ENCODE results near the gene BASP1. TPM values are rescaled to one million over a fixed set of nuclear protein-coding genes. Genes with fewer than 3 reads are reported as not detected.

The BASP1 gene
- total RNA-seq, 1 donor from 2014 or later: 86.3 TPM

DNA sequence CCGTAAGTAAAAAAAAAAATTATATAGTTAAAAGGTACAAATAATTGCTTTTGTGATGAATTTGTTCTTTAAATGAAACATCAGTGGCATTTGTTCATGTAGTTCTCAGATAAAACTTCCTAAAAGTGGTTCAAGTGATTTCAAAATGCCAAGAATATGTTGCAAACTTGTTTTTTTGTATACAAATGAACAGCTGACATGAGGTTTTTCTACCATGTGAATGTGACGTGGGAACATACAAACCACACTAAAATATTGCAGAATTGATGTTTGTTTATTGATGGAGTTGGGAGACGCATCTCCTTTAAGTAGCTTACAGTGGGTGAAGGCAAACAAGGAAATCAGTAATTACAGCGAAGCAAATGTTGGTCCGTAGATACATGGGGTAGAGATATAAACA is 16.9 kb downstream of the BASP1 start:
- Mint-ChIP-seq H3K36me3 (ENCODE audit: insufficient read depth) (peaks cover 26% of the 10 kb centered on the region), H3K9me3 (ENCODE audit: low read depth) (no peaks in the 10 kb centered on the region), H3K4me3 (ENCODE audit: low read depth) (no peak overlapping the region), H3K27me3 (no peaks in the 10 kb centered on the region), H3K4me1 (ENCODE audit: low read depth) (peaks cover 34% of the 10 kb centered on the region), H3K27ac (no peak overlapping the region)
- TF ChIP-seq CTCF (IDR thresholded peaks at IDR 0.05; ENCODE audit: unreplicated experiment): no peak
- no peak for DNase-seq (ENCODE audit: low spot score, unreplicated experiment)

GRCh38 chr5:17235731-17236330 is 18.4 kb downstream of the BASP1 start:
- no peaks in the 10 kb centered on the region for H3K27me3 Mint-ChIP-seq
- H3K9me3 Mint-ChIP-seq (ENCODE audit: low read depth): no peaks in the 10 kb centered on the region
- H3K4me1 Mint-ChIP-seq (ENCODE audit: low read depth): peaks cover 31% of the 10 kb centered on the region
- TF ChIP-seq CTCF (IDR thresholded peaks at IDR 0.05; ENCODE audit: unreplicated experiment): no peak
- H3K27ac Mint-ChIP-seq: peak overlapping the region; percentile 66
- no peak overlapping the region for H3K4me3 Mint-ChIP-seq (ENCODE audit: low read depth)
- H3K36me3 Mint-ChIP-seq (ENCODE audit: insufficient read depth): peaks cover 21% of the 10 kb centered on the region
- DNase-seq (ENCODE audit: low spot score, unreplicated experiment): no peak

DNA sequence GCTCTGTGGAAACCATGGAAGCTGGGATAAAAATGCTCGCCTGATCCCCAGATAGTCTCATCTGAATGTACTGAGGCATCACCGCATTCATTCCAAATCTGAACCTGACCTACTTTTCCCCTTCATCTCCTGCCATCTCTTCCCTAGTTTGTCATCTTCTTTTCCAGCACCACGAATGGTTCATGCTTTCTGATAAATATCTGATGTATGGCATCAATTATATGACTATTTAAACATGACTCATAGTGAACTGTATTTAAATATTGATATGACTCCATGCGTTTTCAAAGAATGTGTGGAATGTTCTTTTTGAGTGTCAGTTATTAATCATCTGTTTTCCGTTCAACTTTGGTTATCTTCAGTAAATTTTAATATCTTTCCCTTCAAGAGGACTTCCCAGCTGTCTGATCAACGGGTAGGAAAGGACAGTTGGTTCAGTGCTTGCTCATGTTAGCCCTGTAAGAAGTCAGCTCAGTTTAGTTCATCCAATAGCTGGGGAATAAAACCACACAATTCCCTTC is 21.1 kb downstream of the BASP1 start:
- no peak overlapping the region for H3K27ac Mint-ChIP-seq
- peaks cover 33% of the 10 kb centered on the region for H3K4me1 Mint-ChIP-seq (ENCODE audit: low read depth)

DNA sequence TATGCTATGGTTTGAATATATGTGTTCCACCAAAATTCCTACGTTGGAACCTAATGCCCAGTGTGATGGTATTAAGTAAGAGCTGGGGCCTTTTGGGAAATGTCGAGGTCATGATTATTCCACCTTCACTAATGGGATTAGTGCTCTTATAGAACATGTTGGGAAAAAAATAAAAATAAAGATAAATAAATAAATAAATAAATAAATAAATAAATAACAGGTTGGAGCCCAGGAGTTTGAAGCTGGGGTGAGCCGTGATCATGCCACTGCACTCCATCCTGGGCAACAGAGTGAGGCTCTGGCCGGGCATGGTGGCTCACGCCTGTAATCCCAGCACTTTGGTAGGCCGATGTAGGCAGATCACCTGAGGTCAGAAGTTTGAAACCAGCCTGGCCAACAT is 22.5 kb downstream of the BASP1 start:
- no peak for DNase-seq (ENCODE audit: low spot score, unreplicated experiment)
- peaks cover 3% of the 10 kb centered on the region for H3K9me3 Mint-ChIP-seq (ENCODE audit: low read depth)
- no peak overlapping the region for H3K4me3 Mint-ChIP-seq (ENCODE audit: low read depth)
- H3K4me1 Mint-ChIP-seq (ENCODE audit: low read depth): peaks cover 34% of the 10 kb centered on the region
- H3K27ac Mint-ChIP-seq: no peak overlapping the region
- no peak for TF ChIP-seq CTCF (IDR thresholded peaks at IDR 0.05; ENCODE audit: unreplicated experiment)
- peaks cover 14% of the 10 kb centered on the region for H3K36me3 Mint-ChIP-seq (ENCODE audit: insufficient read depth)
- H3K27me3 Mint-ChIP-seq: no peaks in the 10 kb centered on the region

More for the DNA sequence above, 21.1 kb downstream of the BASP1 start:
- DNase-seq (ENCODE audit: low spot score, unreplicated experiment): no peak
- Mint-ChIP-seq H3K9me3 (ENCODE audit: low read depth) (no peaks in the 10 kb centered on the region), H3K27me3 (no peaks in the 10 kb centered on the region), H3K36me3 (ENCODE audit: insufficient read depth) (peaks cover 15% of the 10 kb centered on the region), H3K4me3 (ENCODE audit: low read depth) (no peak overlapping the region)
- TF ChIP-seq CTCF (IDR thresholded peaks at IDR 0.05; ENCODE audit: unreplicated experiment): no peak

DNA sequence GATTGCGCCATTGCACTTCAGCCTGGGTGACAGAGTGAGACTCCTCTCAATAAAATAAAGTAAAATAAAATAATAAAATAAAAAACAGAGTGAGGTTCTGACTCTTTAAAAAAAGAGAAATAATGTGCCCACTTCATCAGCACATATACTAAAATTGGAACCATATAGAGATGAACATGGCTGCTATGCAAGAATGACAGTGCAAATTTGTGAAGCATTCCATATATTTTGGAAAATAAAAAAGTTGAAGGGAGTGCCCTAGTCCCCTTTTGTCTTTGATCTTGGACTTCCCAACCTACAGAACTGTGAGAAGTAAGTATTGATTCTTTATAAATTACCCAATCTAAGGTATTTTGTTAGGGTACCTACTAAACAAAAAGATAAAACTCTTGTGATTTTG is 23.1 kb downstream of the BASP1 start:
- no peak overlapping the region for H3K4me3 Mint-ChIP-seq (ENCODE audit: low read depth)
- H3K4me1 Mint-ChIP-seq (ENCODE audit: low read depth): peaks cover 34% of the 10 kb centered on the region
- DNase-seq (ENCODE audit: low spot score, unreplicated experiment): no peak
- TF ChIP-seq CTCF (IDR thresholded peaks at IDR 0.05; ENCODE audit: unreplicated experiment): no peak
- no peaks in the 10 kb centered on the region for H3K27me3 Mint-ChIP-seq
- H3K9me3 Mint-ChIP-seq (ENCODE audit: low read depth): peaks cover 3% of the 10 kb centered on the region
- peaks cover 13% of the 10 kb centered on the region for H3K36me3 Mint-ChIP-seq (ENCODE audit: insufficient read depth)
- H3K27ac Mint-ChIP-seq: no peak overlapping the region

Measured in progenitor cell of endocrine pancreas (in vitro differentiated cells).